ENCODE results near the gene SLC35A5.

The SLC35A5 gene

GRCh38 chr3:112627919-112628466 is 66.1 kb downstream of the SLC35A5 start:
- no peak for DNase-seq (ENCODE audit: extremely low spot score)
- POLR2A ChIA-PET: no interaction called here
- TF ChIP-seq CTCF (IDR thresholded peaks at IDR 0.05; ENCODE audit: control extremely low read depth, extremely low read depth, low read depth, missing control alignments): no peak
- CTCF ChIA-PET: interaction anchor here (0.8 to 2.2 kb wide), 6 partner anchors 9 to 47 kb away, joined by 3 to 9 read pairs (median 4); no protein-coding TSS in a partner anchor

DNA sequence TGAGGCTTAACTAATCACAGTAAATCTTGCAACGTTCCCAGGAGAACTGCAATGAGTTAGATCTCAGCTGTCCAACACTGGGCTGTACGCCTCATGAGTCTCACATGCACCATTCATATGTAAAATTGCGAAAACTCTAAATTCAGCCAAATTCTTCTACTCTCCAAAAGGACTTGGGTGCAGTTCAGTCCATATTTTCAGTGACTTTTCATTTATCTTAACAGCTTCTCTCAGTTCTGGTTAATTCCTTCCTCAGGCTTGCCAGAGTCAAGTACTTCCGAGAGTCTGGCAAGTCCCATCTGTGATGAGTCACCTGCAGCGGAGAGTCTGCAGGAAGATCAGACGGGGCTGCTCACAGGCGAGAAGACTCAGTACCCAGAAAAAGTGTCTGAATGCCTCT is 67.6 kb downstream of the SLC35A5 start:
- TF ChIP-seq CTCF (IDR thresholded peaks at IDR 0.05; ENCODE audit: control extremely low read depth, extremely low read depth, low read depth, missing control alignments): no peak
- ChIA-PET POLR2A (no interaction called here), CTCF (interaction anchor here (1.5 to 6.8 kb wide), 3 partner anchors 10 to 14 kb away, joined by 5 to 42 read pairs (median 7); partner anchors contain the start of gene CCDC80)
- DNase-seq (ENCODE audit: extremely low spot score): no peak

- ChIA-PET POLR2A (no interaction called here), CTCF (interaction anchor here (0.8 to 6.8 kb wide), 4 partner anchors 10 to 107 kb away, joined by 3 to 42 read pairs (median 4); partner anchors contain the start of gene CCDC80)
- TF ChIP-seq CTCF (IDR thresholded peaks at IDR 0.05; ENCODE audit: control extremely low read depth, extremely low read depth, low read depth, missing control alignments): no peak
- DNase-seq (ENCODE audit: extremely low spot score): no peak
Measured at GRCh38 chr3:112631257-112631656, 69.4 kb downstream of the SLC35A5 start.

GRCh38 chr3:112632596-112632995 is 70.8 kb downstream of the SLC35A5 start:
- DNase-seq (ENCODE audit: extremely low spot score): no peak
- ChIA-PET CTCF (interaction anchor here (1.0 to 6.8 kb wide), 4 partner anchors 10 to 521 kb away, joined by 4 to 42 read pairs (median 5); partner anchors contain the start of gene CCDC80), POLR2A (no interaction called here)
- TF ChIP-seq CTCF (IDR thresholded peaks at IDR 0.05; ENCODE audit: control extremely low read depth, extremely low read depth, low read depth, missing control alignments): no peak

DNA sequence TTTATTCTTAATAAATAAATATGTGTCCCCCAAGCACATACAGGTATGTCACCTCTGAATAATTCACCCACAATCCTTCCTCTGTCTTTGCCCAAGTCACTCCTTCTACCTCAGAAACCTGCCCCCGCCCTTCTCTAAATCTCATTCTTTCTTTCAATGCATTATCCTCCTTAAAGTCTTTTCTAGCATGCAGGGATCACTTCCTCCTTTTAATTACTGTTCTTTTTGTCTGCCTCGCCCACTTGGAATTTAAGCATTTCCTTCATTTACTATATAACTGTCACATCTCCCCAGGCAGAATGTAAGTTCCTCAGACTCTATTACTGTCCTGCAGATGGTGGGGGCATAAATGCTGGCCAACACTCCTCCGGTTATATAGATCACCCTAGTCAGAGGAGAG is 71.3 kb downstream of the SLC35A5 start:
- POLR2A ChIA-PET: no interaction called here
- CTCF ChIA-PET: interaction anchor here (1.8 to 6.8 kb wide), 2 partner anchors 10 to 12 kb away, joined by 6 to 42 read pairs; partner anchors contain the start of gene CCDC80
- no peak for DNase-seq (ENCODE audit: extremely low spot score)
- TF ChIP-seq CTCF (IDR thresholded peaks at IDR 0.05; ENCODE audit: control extremely low read depth, extremely low read depth, low read depth, missing control alignments): no peak

DNA sequence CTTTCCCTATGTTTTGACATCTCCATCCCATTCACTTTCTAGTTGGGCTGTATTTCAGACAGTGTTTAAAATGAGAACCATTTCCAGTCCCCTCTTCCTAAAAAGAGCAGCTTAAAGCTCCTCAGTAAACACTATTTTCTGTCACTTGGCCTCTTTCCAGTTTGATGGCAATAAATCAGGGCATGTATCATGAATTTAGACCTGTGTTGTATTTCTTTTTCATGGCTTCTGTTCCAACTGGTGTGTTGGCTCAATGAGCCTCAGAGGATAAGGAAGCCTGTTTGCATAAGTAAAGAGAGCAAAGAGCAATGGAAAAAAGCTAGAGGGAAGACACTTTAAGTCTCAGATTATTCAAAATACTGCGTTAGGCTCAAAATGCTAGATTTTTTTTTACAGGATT is 71.9 kb downstream of the SLC35A5 start:
- no peak for DNase-seq (ENCODE audit: extremely low spot score)
- CTCF ChIA-PET: interaction anchor here (1.4 to 6.8 kb wide), 3 partner anchors 9 to 51 kb away, joined by 4 to 42 read pairs (median 6); partner anchors contain the start of gene CCDC80
- no peak for TF ChIP-seq CTCF (IDR thresholded peaks at IDR 0.05; ENCODE audit: control extremely low read depth, extremely low read depth, low read depth, missing control alignments)
- POLR2A ChIA-PET: no interaction called here
